Mesenchymal stem cell (in vitro differentiated cells and primary cell): ENCODE results near the gene MFAP5.

Source experiments
- DNase-seq: peaks from one replicate; pipeline ENCODE4 v3.0.0-alpha.2; 2013
- H2AFZ ChIP-seq: one replicate; pipeline ENCODE4 v1.6.1; 2013; ENCODE audit warnings: low read depth, mild to moderate bottlenecking, control low read depth, inconsistent platforms, low read length, moderate library complexity
- H2AK5ac ChIP-seq: 2 replicates; pipeline ENCODE4 v1.6.1; 2013; ENCODE audit warnings: low read length, moderate library complexity, mild to moderate bottlenecking, inconsistent platforms; ENCODE audit not compliant: severe bottlenecking
- H2BK120ac ChIP-seq: one replicate; pipeline ENCODE4 v1.6.1; 2013; ENCODE audit warnings: low read depth, mild to moderate bottlenecking, inconsistent platforms, low read length, moderate library complexity
- H2BK12ac ChIP-seq, 2 experiments: one replicate each; pipeline ENCODE4 v1.6.1; 2013; ENCODE audit warnings: inconsistent platforms in 2 of 2, low read length in 2 of 2, mild to moderate bottlenecking in 2 of 2, moderate library complexity in 2 of 2, control low read depth in 1 of 2
- H2BK15ac ChIP-seq: one replicate; pipeline ENCODE4 v1.6.1; 2013; ENCODE audit warnings: mild to moderate bottlenecking, low read depth, inconsistent platforms; ENCODE audit not compliant: poor library complexity, severe bottlenecking
- H2BK5ac ChIP-seq: 2 replicates; pipeline ENCODE4 v1.6.1; 2013; ENCODE audit warnings: low read depth, mild to moderate bottlenecking, low read length, control low read depth, inconsistent platforms; ENCODE audit not compliant: poor library complexity, severe bottlenecking
- H3K14ac ChIP-seq, 2 experiments: one replicate each; pipeline ENCODE4 v1.6.1; 2013; ENCODE audit warnings: inconsistent platforms in 2 of 2, low read length in 2 of 2, control low read depth in 1 of 2, mild to moderate bottlenecking in 1 of 2, moderate library complexity in 1 of 2
- H3K18ac ChIP-seq, 2 experiments: one replicate each; pipeline ENCODE4 v1.6.1; 2013; ENCODE audit warnings: inconsistent platforms in 2 of 2, low read length in 2 of 2, control low read depth in 1 of 2, low read depth in 1 of 2, mild to moderate bottlenecking in 1 of 2
- H3K23ac ChIP-seq, 2 experiments: one replicate each; pipeline ENCODE4 v1.6.1; 2013; ENCODE audit warnings: inconsistent platforms in 2 of 2, low read length in 2 of 2, mild to moderate bottlenecking in 2 of 2, moderate library complexity in 2 of 2, control low read depth in 1 of 2
- H3K27ac ChIP-seq: 2 replicates; pipeline ENCODE4 v1.5.1; 2013; ENCODE audit warnings: mild to moderate bottlenecking, moderate library complexity, low read length, control low read depth, inconsistent platforms; ENCODE audit not compliant: poor library complexity, severe bottlenecking
- H3K27me3 ChIP-seq, 2 experiments: 2 replicates each; pipeline versions ENCODE4 v1.6.1 to v1.7.0; 2013; ENCODE audit warnings: low read length in 2 of 2, mild to moderate bottlenecking in 2 of 2, moderate library complexity in 2 of 2, control low read depth in 1 of 2, inconsistent platforms in 1 of 2; ENCODE audit not compliant: control insufficient read depth in 1 of 2, insufficient read depth in 1 of 2
- H3K36me3 ChIP-seq, 2 experiments: 2 replicates each; pipeline versions ENCODE4 v1.6.1 to v1.7.0; 2013; ENCODE audit warnings: low read length in 2 of 2, control low read depth in 1 of 2, inconsistent platforms in 1 of 2, low read depth in 1 of 2, mild to moderate bottlenecking in 1 of 2; ENCODE audit not compliant: insufficient read depth in 2 of 2, control insufficient read depth in 1 of 2
- H3K4ac ChIP-seq, 2 experiments: one replicate each; pipeline ENCODE4 v1.6.1; 2013; ENCODE audit warnings: inconsistent platforms in 2 of 2, low read length in 2 of 2, mild to moderate bottlenecking in 2 of 2, moderate library complexity in 2 of 2, control low read depth in 1 of 2, low read depth in 1 of 2
- H3K4me1 ChIP-seq: 2 replicates; pipeline ENCODE4 v1.6.1; 2013; ENCODE audit warnings: low read depth, low read length, control low read depth; ENCODE audit not compliant: control insufficient read depth, insufficient read depth
- H3K4me2 ChIP-seq: 2 replicates; pipeline ENCODE4 v1.6.1; 2013; ENCODE audit warnings: low read length, mild to moderate bottlenecking, inconsistent platforms; ENCODE audit not compliant: poor library complexity, severe bottlenecking
- H3K4me3 ChIP-seq, 2 experiments: 2 replicates each; pipeline versions ENCODE4 v1.5.1 to v1.7.0; 2013; ENCODE audit warnings: low read length in 2 of 2, mild to moderate bottlenecking in 2 of 2, control low read depth in 1 of 2, low read depth in 1 of 2; ENCODE audit not compliant: insufficient read depth in 1 of 2
- H3K79me1 ChIP-seq: replicated peaks from 2 replicates; pipeline ENCODE4 v1.6.1; 2013; ENCODE audit warnings: mild to moderate bottlenecking, control low read depth, low read length, inconsistent platforms; ENCODE audit not compliant: poor library complexity, severe bottlenecking
- H3K9ac ChIP-seq: 2 replicates; pipeline ENCODE4 v1.7.0; 2013; ENCODE audit warnings: mild to moderate bottlenecking, low read length, moderate library complexity
- H3K9me3 ChIP-seq: 2 replicates; pipeline ENCODE4 v1.7.0; 2013; ENCODE audit warnings: mild to moderate bottlenecking, low read length; ENCODE audit not compliant: control insufficient read depth
- H4K8ac ChIP-seq: one replicate; pipeline ENCODE4 v1.6.1; 2013; ENCODE audit warnings: inconsistent platforms, mild to moderate bottlenecking, low read length, moderate library complexity
- H4K91ac ChIP-seq: one replicate; pipeline ENCODE4 v1.6.1; 2013; ENCODE audit warnings: mild to moderate bottlenecking, low read length, inconsistent platforms
- WGBS: methylation state at CpG from one replicate; pipeline ENCODE4 v1.1.7; 2013; ENCODE audit warnings: mixed read lengths; 5-methylcytosine and 5-hydroxymethylcytosine counted together

Gene MFAP5

DNA sequence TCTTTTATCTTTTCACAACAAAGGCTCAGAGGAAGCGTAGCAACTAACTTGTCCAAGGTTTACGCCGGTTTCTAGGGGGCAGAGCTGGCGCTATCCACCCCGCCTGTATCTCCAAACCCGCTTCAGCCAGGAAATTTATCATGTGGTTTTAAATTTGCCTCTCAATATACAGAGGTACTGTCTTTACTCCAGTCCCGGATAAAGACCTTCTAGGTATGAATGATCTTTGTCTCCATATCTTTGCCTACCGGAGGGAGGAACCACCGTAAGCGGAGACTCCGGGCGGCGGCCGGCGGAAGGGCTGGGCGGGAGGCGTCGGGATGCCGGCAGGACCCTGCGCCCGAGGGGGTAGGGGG, 34.5 kb upstream of the MFAP5 start:
- Histone ChIP-seq H3K4me2 (peak overlapping the region; percentile 94), H4K91ac (peak overlapping the region; percentile 78), H3K79me1 (peaks cover 2% of the 10 kb centered on the region), H3K4ac (peak overlapping the region; percentile 15 to 79), H3K4me1 (peaks cover 2% of the 10 kb centered on the region), H3K9me3 (no peaks in the 10 kb centered on the region), H3K9ac (peak overlapping the region; percentile 95), H3K36me3 (no peaks in the 10 kb centered on the region), H3K27me3 (no peaks in the 10 kb centered on the region), H2BK15ac (no peak overlapping the region), H3K4me3 (peak overlapping the region; percentile 83 to 87), H4K8ac (peak overlapping the region; percentile 90), H2BK120ac (peak overlapping the region; percentile 29), H3K14ac (peak overlapping the region in 1 of 2 experiments; percentile 65), H3K23ac (peak overlapping the region in 1 of 2 experiments; percentile 83), H2AFZ (peak overlapping the region; percentile 99), H2BK12ac (peak overlapping the region in 1 of 2 experiments; percentile 88), H3K18ac (peak overlapping the region; percentile 82 to 94), H3K27ac (peak overlapping the region; percentile 72), H2AK5ac (no peak overlapping the region), H2BK5ac (peak overlapping the region; percentile 87)
- DNase-seq = peak; percentile 57
- under 1% methylated on average over 17 of the region's 21 CpGs for WGBS

DNA sequence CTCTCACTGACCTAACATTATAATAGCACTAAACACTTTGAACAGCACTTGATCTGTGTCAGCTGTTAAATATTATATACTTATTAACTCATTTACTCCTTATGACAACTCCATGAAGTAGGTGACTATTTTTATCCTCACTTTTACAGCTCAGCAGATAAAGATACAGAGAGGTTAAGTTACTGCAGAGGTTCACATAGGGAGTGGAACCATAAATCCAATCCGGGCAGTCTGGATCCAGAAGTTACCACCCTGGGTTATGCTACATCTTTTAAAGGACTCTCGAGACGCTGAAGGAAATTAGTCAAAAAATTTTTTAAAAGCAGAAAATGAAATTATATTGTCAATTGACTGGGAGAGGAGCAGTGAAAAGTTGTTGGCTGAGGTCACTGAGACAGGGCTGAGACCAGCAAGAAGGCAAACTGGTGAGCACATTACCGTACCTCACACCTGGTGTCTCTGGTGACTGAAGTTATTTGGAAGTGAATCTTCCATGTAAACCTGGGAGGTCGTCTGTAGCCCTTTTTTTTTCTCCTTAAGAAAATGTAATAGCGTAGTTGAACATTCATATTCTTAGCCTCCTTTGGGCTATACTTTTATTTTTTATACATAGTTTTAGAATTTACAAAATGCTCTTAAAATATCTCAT, 33.9 kb upstream of the MFAP5 start:
- H3K18ac ChIP-seq = no peak overlapping the region
- DNase-seq = no peak
- H3K4ac ChIP-seq = no peak overlapping the region
- H3K27me3 ChIP-seq = no peaks in the 10 kb centered on the region
- 47% methylated on average over 4 of the region's 6 CpGs for WGBS
- H3K27ac ChIP-seq = no peak overlapping the region
- H3K4me1 ChIP-seq = peaks cover 2% of the 10 kb centered on the region
- H4K91ac ChIP-seq = no peak overlapping the region
- H4K8ac ChIP-seq = no peak overlapping the region
- no peak overlapping the region for H2BK5ac ChIP-seq
- peak overlapping the region; percentile 95 for H3K9ac ChIP-seq
- H3K4me2 ChIP-seq = peak overlapping the region; percentile 94
- H3K14ac ChIP-seq = no peak overlapping the region
- H2AFZ ChIP-seq = no peak overlapping the region
- no peak overlapping the region for H2BK120ac ChIP-seq
- H3K79me1 ChIP-seq = peaks cover 2% of the 10 kb centered on the region
- no peaks in the 10 kb centered on the region for H3K36me3 ChIP-seq
- H3K23ac ChIP-seq = no peak overlapping the region
- no peak overlapping the region for H2BK15ac ChIP-seq
- H3K9me3 ChIP-seq = no peaks in the 10 kb centered on the region
- H3K4me3 ChIP-seq = peak overlapping the region in 1 of 2 experiments; percentile 83
- H2BK12ac ChIP-seq = no peak overlapping the region
- H2AK5ac ChIP-seq = no peak overlapping the region

DNA sequence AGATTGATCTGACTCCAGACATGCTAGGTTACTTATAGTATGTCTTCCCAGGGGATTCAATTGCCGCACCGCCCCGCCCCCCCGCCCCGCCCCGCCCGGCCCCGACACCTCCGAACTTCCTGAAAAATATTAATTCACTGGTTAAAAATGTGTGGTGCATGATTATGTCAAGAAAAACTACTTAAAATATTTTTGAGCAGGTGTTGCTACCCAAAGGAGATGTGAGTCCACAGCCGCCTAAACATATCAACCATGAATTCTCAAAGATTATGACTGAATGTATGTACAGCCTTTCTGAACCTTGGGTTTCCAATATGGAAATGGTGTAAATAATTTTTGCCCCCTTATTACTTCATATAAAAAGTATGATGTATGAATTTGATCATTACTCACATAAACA, 32.5 kb upstream of the MFAP5 start:
- no peak overlapping the region for H2BK120ac ChIP-seq
- H3K9ac ChIP-seq = no peak overlapping the region
- no peak for DNase-seq
- no peak overlapping the region for H3K14ac ChIP-seq
- H3K27ac ChIP-seq = no peak overlapping the region
- peaks cover 2% of the 10 kb centered on the region for H3K4me1 ChIP-seq
- no peak overlapping the region for H2BK12ac ChIP-seq
- H3K9me3 ChIP-seq = no peaks in the 10 kb centered on the region
- no peak overlapping the region for H2BK5ac ChIP-seq
- H3K79me1 ChIP-seq = peaks cover 2% of the 10 kb centered on the region
- H3K4me3 ChIP-seq = no peak overlapping the region
- H2AFZ ChIP-seq = no peak overlapping the region
- H3K36me3 ChIP-seq = no peaks in the 10 kb centered on the region
- H2BK15ac ChIP-seq = no peak overlapping the region
- no peak overlapping the region for H4K8ac ChIP-seq
- H3K27me3 ChIP-seq = no peaks in the 10 kb centered on the region
- H3K18ac ChIP-seq = no peak overlapping the region
- H4K91ac ChIP-seq = no peak overlapping the region
- H2AK5ac ChIP-seq = no peak overlapping the region
- no peak overlapping the region for H3K23ac ChIP-seq
- H3K4ac ChIP-seq = no peak overlapping the region
- WGBS = 95% methylated on average over 8 of the region's 10 CpGs
- H3K4me2 ChIP-seq = no peak overlapping the region

DNA sequence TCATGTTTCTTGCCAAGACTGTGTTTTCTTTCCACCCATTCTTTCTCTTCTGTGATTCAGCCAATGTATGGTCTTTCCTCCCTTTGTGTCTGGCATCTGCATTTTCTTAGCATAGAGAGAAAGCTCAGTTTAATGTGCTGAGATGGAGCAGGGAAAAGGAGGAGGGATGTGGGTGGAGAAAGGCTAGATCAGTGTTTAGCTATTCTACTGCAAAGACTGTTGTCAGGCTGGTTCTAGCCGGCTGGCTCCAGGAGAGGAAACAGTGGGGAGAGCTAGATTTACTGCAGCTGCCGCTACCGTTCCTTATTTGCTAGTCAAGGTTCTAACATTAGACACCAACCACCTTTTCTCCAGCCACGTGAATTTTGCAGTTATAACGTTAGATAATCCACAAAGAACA, 29.9 kb upstream of the MFAP5 start:
- H2AFZ ChIP-seq = no peak overlapping the region
- no peak overlapping the region for H4K8ac ChIP-seq

More for the DNA sequence above, 29.9 kb upstream of the MFAP5 start:
- Histone ChIP-seq H4K91ac (no peak overlapping the region), H2BK120ac (no peak overlapping the region), H3K4ac (no peak overlapping the region), H3K4me1 (peaks cover 2% of the 10 kb centered on the region), H3K79me1 (no peaks in the 10 kb centered on the region), H3K27me3 (no peaks in the 10 kb centered on the region), H2BK12ac (no peak overlapping the region), H3K4me2 (no peak overlapping the region), H3K36me3 (no peaks in the 10 kb centered on the region), H3K9ac (peak overlapping the region; percentile 54), H3K14ac (no peak overlapping the region), H2BK5ac (no peak overlapping the region), H3K27ac (peak overlapping the region; percentile 21), H3K18ac (no peak overlapping the region), H3K9me3 (no peaks in the 10 kb centered on the region), H3K23ac (no peak overlapping the region), H2AK5ac (no peak overlapping the region), H3K4me3 (no peak overlapping the region), H2BK15ac (no peak overlapping the region)
- peak; percentile 50 for DNase-seq
- WGBS = 20% methylated on average over 2 of the region's 5 CpGs
